ENCODE measurements around the gene ZNF891. TPM values are rescaled to one million over a fixed set of nuclear protein-coding genes. Genes with fewer than 3 reads are reported as not detected.

ZNF891 gene
- total RNA-seq, 1 experiment from 2014 or later: 3.8 TPM

DNA sequence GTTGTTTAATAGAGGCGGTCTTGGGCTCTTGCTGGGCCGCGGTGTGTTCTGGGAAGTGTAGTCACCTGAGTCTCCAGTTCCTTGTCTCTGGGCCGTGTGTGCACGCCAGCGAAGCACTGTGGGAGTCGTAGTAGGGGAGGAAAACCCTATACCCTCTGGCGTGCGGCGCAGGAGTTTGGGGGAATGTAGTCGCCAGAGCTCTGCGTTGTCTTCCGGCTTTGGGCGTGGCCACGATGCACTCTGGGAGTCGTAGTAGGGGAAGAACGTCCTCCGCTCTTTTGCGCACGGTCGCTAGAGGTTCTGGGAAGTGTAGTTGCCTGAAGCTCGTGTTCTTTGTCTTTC, 50.1 kb downstream of the ZNF891 start:
- H3K27ac Mint-ChIP-seq: no peak overlapping the region
- no peak overlapping the region for H3K4me3 Mint-ChIP-seq
- H3K27me3 Mint-ChIP-seq (ENCODE audit: low read depth): peaks cover 7% of the 10 kb centered on the region
- ATAC-seq (peak; percentile 91), DNase-seq (ENCODE audit: low spot score) (peak; percentile 98)
- H3K36me3 Mint-ChIP-seq: peaks cover 61% of the 10 kb centered on the region
- ChIA-PET CTCF (interaction anchor here (0.5 to 1.1 kb wide), 5 partner anchors 42 to 124 kb away, joined by 3 to 16 read pairs (median 3); partner anchors contain the start of genes ZNF10, ZNF26, ZNF268 and ZNF605), POLR2A (interaction anchor here (0.7 to 1.1 kb wide), 5 partner anchors 42 to 251 kb away, joined by 3 to 8 read pairs (median 5); partner anchors contain the start of genes ZNF10, ZNF26, ZNF268 and ZNF891)
- peaks cover 3% of the 10 kb centered on the region; the same call in 1 of the 2 replicates for H3K4me1 Mint-ChIP-seq
- peaks cover 56% of the 10 kb centered on the region for H3K9me3 Mint-ChIP-seq
- TF ChIP-seq CREM (CRISPR knock-in tag; IDR thresholded peaks at IDR 0.05) (peak; percentile 92), FOXP1 (CRISPR knock-in tag; IDR thresholded peaks at IDR 0.05; ENCODE audit: borderline replicate concordance) (no peak), GABPB1 (CRISPR knock-in tag; IDR thresholded peaks at IDR 0.05) (peak; percentile 43; the same call in 1 of the 2 replicates), SP1 (CRISPR knock-in tag; conservative IDR thresholded peaks at IDR 0.05) (peak; percentile 99), USF1 (CRISPR knock-in tag; IDR thresholded peaks at IDR 0.05) (peak; percentile 47; the same call in 1 of the 2 replicates), PRDM15 (CRISPR knock-in tag; IDR thresholded peaks at IDR 0.05) (no peak), ZNF425 (CRISPR knock-in tag; conservative IDR thresholded peaks at IDR 0.05) (no peak), FOXK1 (CRISPR knock-in tag; IDR thresholded peaks at IDR 0.05) (peak; percentile 85)
- TF ChIP-seq, protein P1, sequence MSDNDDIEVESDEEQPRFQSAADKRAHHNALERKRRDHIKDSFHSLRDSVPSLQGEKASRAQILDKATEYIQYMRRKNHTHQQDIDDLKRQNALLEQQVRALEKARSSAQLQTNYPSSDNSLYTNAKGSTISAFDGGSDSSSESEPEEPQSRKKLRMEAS (CRISPR knock-in tag; IDR thresholded peaks at IDR 0.05): peak; percentile 60; the same call in 1 of the 2 replicates

GRCh38 chr12:133073836-133074235, 56.2 kb downstream of the ZNF891 start:
- Mint-ChIP-seq H3K27ac (no peak overlapping the region), H3K36me3 (peaks cover 48% of the 10 kb centered on the region), H3K4me3 (no peak overlapping the region), H3K9me3 (peaks cover 64% of the 10 kb centered on the region), H3K4me1 (no peaks in the 10 kb centered on the region), H3K27me3 (ENCODE audit: low read depth) (peaks cover 11% of the 10 kb centered on the region)
- ChIA-PET POLR2A (no interaction called here), CTCF (no interaction called here)
- DNase-seq (ENCODE audit: low spot score): no peak
- TF ChIP-seq FOXK1 (CRISPR knock-in tag; IDR thresholded peaks at IDR 0.05) (no peak), NR2C2 (CRISPR knock-in tag; IDR thresholded peaks at IDR 0.05) (no peak), TEAD4 (CRISPR knock-in tag; IDR thresholded peaks at IDR 0.05) (no peak), SMAD3 (CRISPR knock-in tag; IDR thresholded peaks at IDR 0.05; ENCODE audit: borderline replicate concordance) (no peak), CBFB (CRISPR knock-in tag; IDR thresholded peaks at IDR 0.05; ENCODE audit: low read depth) (no peak), ELF4 (CRISPR knock-in tag; IDR thresholded peaks at IDR 0.05; ENCODE audit: low read depth) (no peak), MXD4 (CRISPR knock-in tag; IDR thresholded peaks at IDR 0.05; ENCODE audit: borderline replicate concordance) (no peak), CREM (CRISPR knock-in tag; IDR thresholded peaks at IDR 0.05) (no peak)
- TF ChIP-seq, protein P2, sequence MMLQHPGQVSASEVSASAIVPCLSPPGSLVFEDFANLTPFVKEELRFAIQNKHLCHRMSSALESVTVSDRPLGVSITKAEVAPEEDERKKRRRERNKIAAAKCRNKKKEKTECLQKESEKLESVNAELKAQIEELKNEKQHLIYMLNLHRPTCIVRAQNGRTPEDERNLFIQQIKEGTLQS (CRISPR knock-in tag; conservative IDR thresholded peaks at IDR 0.05): no peak
- TF ChIP-seq, protein P3, sequence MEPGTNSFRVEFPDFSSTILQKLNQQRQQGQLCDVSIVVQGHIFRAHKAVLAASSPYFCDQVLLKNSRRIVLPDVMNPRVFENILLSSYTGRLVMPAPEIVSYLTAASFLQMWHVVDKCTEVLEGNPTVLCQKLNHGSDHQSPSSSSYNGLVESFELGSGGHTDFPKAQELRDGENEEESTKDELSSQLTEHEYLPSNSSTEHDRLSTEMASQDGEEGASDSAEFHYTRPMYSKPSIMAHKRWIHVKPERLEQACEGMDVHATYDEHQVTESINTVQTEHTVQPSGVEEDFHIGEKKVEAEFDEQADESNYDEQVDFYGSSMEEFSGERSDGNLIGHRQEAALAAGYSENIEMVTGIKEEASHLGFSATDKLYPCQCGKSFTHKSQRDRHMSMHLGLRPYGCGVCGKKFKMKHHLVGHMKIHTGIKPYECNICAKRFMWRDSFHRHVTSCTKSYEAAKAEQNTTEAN (CRISPR knock-in tag; IDR thresholded peaks at IDR 0.05): no peak
- no peak for ATAC-seq
